ENCODE measurements around the gene NME7. TPM values are rescaled to one million over a fixed set of nuclear protein-coding genes. Genes with fewer than 3 reads are reported as not detected.

Gene NME7
- total RNA-seq, 1 experiment from 2014 or later, result 13.2 TPM

GRCh38 chr1:169108223-169108622 is 259.4 kb downstream of the NME7 start:
- Histone ChIP-seq H4K5ac (ENCODE audit: insufficient read length, low read depth, low read length) (no peak overlapping the region), H3K23me2 (ENCODE audit: insufficient read length, low read depth, low read length, poor library complexity, severe bottlenecking) (peaks cover 11% of the 10 kb centered on the region), H3K4me2 (ENCODE audit: insufficient read depth, insufficient read length, low read length) (peak overlapping the region; percentile 98), H3K14ac (ENCODE audit: insufficient read depth, low read length) (no peak overlapping the region), H4K20me1 (ENCODE audit: control insufficient read depth, insufficient read depth, insufficient read length) (no peaks in the 10 kb centered on the region), H2AK5ac (ENCODE audit: insufficient read length, low read length) (no peak overlapping the region), H3K56ac (ENCODE audit: insufficient read length, low read depth, low read length) (no peak overlapping the region), H2BK5ac (ENCODE audit: insufficient read length, low read length) (no peak overlapping the region), H3K18ac (ENCODE audit: insufficient read length, low read depth, low read length) (no peak overlapping the region), H3K4ac (ENCODE audit: low read depth, low read length) (no peak overlapping the region), H3K9me3 (ENCODE audit: control insufficient read depth, low read depth, low read length) (no peaks in the 10 kb centered on the region), H3K79me1 (ENCODE audit: insufficient read depth, low read depth, low read length, poor library complexity, severe bottlenecking) (no peaks in the 10 kb centered on the region), H3K9ac (ENCODE audit: extremely low read depth, insufficient read length, low read length) (no peak overlapping the region), H3K79me2 (ENCODE audit: insufficient read depth, low read length) (peaks cover 29% of the 10 kb centered on the region; the same call in 1 of the 2 replicates), H3K27me3 (ENCODE audit: insufficient read depth, low read length) (no peaks in the 10 kb centered on the region), H2AFZ (ENCODE audit: low read length) (no peak overlapping the region), H2BK15ac (ENCODE audit: low read depth, low read length) (no peak overlapping the region), H2BK20ac (ENCODE audit: low read depth, low read length, poor library complexity, severe bottlenecking) (no peak overlapping the region), H3K27ac (ENCODE audit: insufficient read length, low read depth, low read length) (no peak overlapping the region), H2BK120ac (ENCODE audit: low read depth, low read length, poor library complexity, severe bottlenecking) (no peak overlapping the region), H3K4me1 (ENCODE audit: insufficient read depth, low read length) (peaks cover 21% of the 10 kb centered on the region; the same call in 1 of the 2 replicates), H4K91ac (ENCODE audit: insufficient read length, low read depth, low read length) (no peak overlapping the region), H3K23ac (ENCODE audit: insufficient read length, low read depth, low read length) (no peak overlapping the region), H3T11ph (ENCODE audit: low read length) (no peak overlapping the region), H2BK12ac (ENCODE audit: insufficient read length, low read depth, low read length) (no peak overlapping the region), H4K8ac (replicated peaks; ENCODE audit: insufficient read length, low read depth, low read length) (no peak overlapping the region)
- no peaks in the 10 kb centered on the region; the same call in none of the 2 replicates for H3K27me3 Mint-ChIP-seq (ENCODE audit: low read depth)
- H3K36me3 Mint-ChIP-seq (ENCODE audit: insufficient read depth in 1 of 3, low read depth in 3 of 3), result peaks cover 15 to 27% (median 22%) of the 10 kb centered on the region in 3 experiments
- H3K4me3 Mint-ChIP-seq, result peak overlapping the region; percentile 80 to 93
- no peak for TF ChIP-seq CTCF (conservative IDR thresholded peaks at IDR 0.05)
- no peaks in the 10 kb centered on the region; a peak in 1 of 5 replicates for H3K9me3 Mint-ChIP-seq
- WGBS (ENCODE audit: extremely low coverage, insufficient read length, low lambda C conversion rate), result no CpG with 5 or more reads among the region's 2 CpGs
- H3K27ac Mint-ChIP-seq, result no peak overlapping the region; a peak in 1 of 7 replicates
- peaks cover 52 to 58% of the 10 kb centered on the region in 2 experiments for H3K4me1 Mint-ChIP-seq
- no peak for DNase-seq

All from H9 (cell line).